Esophagus squamous epithelium (tissue), 5 donors: ENCODE measurements around the gene CACNB4. TPM values are rescaled to one million over a fixed set of nuclear protein-coding genes. Genes with fewer than 3 reads are reported as not detected.

Experiments used
- DNase-seq: peaks from one replicate; lab custom pipeline; 2025; lab: John Stamatoyannopoulos, UW
- H3K27ac ChIP-seq, 4 donors: fragments of 200-600 bp; sonication (generic); one replicate each; pipeline ENCODE4 v1.5.1; 2016 to 2019; ENCODE audit warnings: mild to moderate bottlenecking in 1 of 4
- H3K27me3 ChIP-seq, 4 donors: fragments of 200-600 bp; sonication (generic); 1 replicate in 3 of 4; 2 replicates in 1 of 4; pipeline versions ENCODE4 v1.5.1 to v1.6.0; 2017 to 2021; ENCODE audit warnings: antibody characterized with exemption in 1 of 4
- H3K36me3 ChIP-seq, 3 donors: fragments of 200-600 bp; sonication (generic); one replicate each; pipeline ENCODE4 v1.5.1; 2016 to 2019
- H3K4me1 ChIP-seq, 3 donors: fragments of 200-600 bp; sonication (generic); one replicate each; pipeline ENCODE4 v1.5.1; 2017 to 2019
- H3K4me3 ChIP-seq, 4 donors: fragments of 200-600 bp; sonication (generic); 1 replicate in 3 of 4; 2 replicates in 1 of 4; pipeline ENCODE4 v1.5.1; 2016 to 2019; ENCODE audit warnings: mild to moderate bottlenecking in 2 of 4, moderate library complexity in 1 of 4
- H3K9me3 ChIP-seq, 3 donors: fragments of 200-600 bp; sonication (generic); one replicate each; pipeline ENCODE4 v1.5.1; 2016 to 2019
- POLR2A ChIP-seq, 4 donors: fragments of 450-650 bp; IDR thresholded peaks; one replicate each; pipeline ENCODE4 v1.6.1; 2017; ENCODE audit warnings: antibody characterized with exemption in 4 of 4, mild to moderate bottlenecking in 4 of 4, moderate library complexity in 3 of 4
- WGBS, 2 donors: methylation state at CpG; one replicate each; pipeline ENCODE4 v1.1.5; 2018; 5-methylcytosine and 5-hydroxymethylcytosine counted together
- intact Hi-C: fragments of 100-400 bp; cut with DNase I; formaldehyde crosslinking; loops from one replicate; pipeline ENCODE4 v1.15.0; 2022
- total RNA-seq, 4 donors: library from RNA; depleted of rRNA; stranded (reverse); fragments of >200 nt; gene quantifications; one replicate each; pipeline ENCODE4 v1.1.0, GENCODE V29; 2016
- TF ChIP-seq, protein P1 (sequence below), 6 experiments: fragments of 450-650 bp in 4 of 6; fragments of 200-600 bp in 2 of 6; sonication (generic) in 2 of 6; IDR thresholded peaks; one replicate each; pipeline ENCODE4 v1.5.1; 2016 to 2019; ENCODE audit warnings: antibody characterized with exemption in 6 of 6, mild to moderate bottlenecking in 4 of 6, moderate library complexity in 4 of 6
- donor health status: DM: yes; HTN: yes; CAD: no.

Gene CACNB4
- total RNA-seq, 4 donors from 2014 or later, result 6.1 to 11.1 (median 7.2) TPM

DNA sequence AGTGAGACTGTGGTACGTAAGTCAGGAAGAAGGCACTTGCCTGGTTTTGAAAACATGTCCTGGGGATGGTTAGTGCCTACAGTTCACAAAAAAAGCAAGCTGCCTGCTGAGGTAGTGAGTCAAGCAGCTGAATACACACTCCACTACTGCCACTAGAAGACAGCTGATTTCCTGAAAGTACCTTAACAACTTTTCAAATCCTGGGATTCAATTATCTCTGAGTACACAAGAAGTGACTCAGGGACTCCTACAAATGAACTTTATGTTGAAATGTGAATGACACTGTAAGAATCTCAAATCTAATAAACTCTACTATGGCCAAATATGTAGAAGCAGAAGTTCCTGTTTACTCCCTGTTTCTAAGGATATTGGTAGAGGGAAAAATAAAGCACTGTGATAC is 212.6 kb downstream of the CACNB4 start:
- intact Hi-C loops, result no loop called here
- WGBS, 2 donors, result 42 to 71% methylated on average over 1 of the region's 1 CpG
- Histone ChIP-seq H3K36me3 (peaks cover 0 to 5% (median 0%) of the 10 kb centered on the region in 3 donors), H3K27me3 (no peaks in the 10 kb centered on the region), H3K27ac (peak overlapping the region in 2 of 4 donors; percentile 12 to 39), H3K4me3 (no peak overlapping the region), H3K4me1 (peaks cover 0 to 15% (median 6%) of the 10 kb centered on the region in 3 donors), H3K9me3 (no peaks in the 10 kb centered on the region)
- TF ChIP-seq, protein P1, sequence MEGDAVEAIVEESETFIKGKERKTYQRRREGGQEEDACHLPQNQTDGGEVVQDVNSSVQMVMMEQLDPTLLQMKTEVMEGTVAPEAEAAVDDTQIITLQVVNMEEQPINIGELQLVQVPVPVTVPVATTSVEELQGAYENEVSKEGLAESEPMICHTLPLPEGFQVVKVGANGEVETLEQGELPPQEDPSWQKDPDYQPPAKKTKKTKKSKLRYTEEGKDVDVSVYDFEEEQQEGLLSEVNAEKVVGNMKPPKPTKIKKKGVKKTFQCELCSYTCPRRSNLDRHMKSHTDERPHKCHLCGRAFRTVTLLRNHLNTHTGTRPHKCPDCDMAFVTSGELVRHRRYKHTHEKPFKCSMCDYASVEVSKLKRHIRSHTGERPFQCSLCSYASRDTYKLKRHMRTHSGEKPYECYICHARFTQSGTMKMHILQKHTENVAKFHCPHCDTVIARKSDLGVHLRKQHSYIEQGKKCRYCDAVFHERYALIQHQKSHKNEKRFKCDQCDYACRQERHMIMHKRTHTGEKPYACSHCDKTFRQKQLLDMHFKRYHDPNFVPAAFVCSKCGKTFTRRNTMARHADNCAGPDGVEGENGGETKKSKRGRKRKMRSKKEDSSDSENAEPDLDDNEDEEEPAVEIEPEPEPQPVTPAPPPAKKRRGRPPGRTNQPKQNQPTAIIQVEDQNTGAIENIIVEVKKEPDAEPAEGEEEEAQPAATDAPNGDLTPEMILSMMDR (IDR thresholded peaks at IDR 0.05), result no peak
- no peak for DNase-seq

DNA sequence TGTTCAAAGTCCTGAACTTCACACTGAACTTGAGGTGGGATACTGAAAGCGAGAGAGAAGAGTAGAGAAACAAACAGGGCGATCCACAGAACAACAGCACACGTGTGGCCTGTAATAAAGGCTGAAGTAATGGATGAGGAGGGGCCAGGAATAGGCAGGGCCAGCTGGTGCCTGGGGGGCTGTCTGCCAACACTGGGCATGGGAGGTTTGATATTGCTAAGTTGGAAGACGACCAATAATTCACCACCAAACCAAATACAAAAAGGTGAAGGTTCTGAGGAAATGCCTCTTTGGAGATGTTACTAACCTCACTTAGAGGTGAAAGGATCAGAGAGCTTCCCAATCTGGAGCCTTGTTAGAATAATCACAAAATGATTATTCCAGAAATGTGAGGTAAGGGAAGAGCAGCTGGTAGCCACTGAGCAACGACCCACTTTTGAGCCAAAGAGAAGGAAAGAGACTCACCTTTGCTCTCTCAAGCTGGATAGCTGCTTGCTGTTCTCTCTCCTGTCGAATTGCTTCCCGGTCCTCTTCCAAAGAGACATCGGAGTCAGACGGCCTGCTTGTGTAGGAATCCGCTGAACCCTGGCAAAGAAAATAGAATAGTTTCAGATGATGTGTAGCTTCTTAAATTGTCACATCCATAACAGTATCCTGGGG is 215.9 kb downstream of the CACNB4 start:
- no peak for TF ChIP-seq POLR2A (IDR thresholded peaks at IDR 0.05)
- TF ChIP-seq, protein P1 (IDR thresholded peaks at IDR 0.05), result no peak
- 90 to 91% methylated on average over 8 to 10 of the region's 10 CpGs for WGBS, 2 donors
- Histone ChIP-seq H3K4me1 (peaks cover 0 to 23% (median 9%) of the 10 kb centered on the region in 3 donors), H3K27me3 (no peaks in the 10 kb centered on the region), H3K27ac (no peak overlapping the region), H3K4me3 (no peak overlapping the region), H3K36me3 (peaks cover 0 to 5% (median 0%) of the 10 kb centered on the region in 3 donors), H3K9me3 (no peaks in the 10 kb centered on the region)
- DNase-seq, result no peak
- intact Hi-C loops, result no loop called here

DNA sequence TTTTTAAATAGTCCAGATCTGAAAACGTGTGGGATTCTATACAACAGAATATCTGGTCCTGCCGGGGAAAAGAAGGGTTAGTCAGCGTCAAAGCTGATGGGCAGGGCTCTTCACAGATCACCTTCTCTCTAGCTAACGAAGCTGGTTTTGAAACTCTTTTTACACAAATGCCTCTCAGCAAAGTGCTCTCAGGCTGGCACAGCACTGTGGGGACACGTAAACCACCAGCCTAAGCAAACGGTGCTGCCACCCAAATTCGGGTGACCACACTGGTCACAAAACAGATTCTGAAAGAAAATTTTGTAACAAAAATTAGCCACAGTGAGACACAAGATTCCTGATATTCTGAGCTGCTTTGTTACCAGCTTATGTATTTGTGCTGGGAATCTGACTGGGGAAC is 217.5 kb downstream of the CACNB4 start:
- Histone ChIP-seq H3K4me1 (peaks cover 0 to 18% (median 6%) of the 10 kb centered on the region in 3 donors), H3K4me3 (no peak overlapping the region), H3K36me3 (peaks cover 0 to 5% (median 0%) of the 10 kb centered on the region in 3 donors), H3K9me3 (no peaks in the 10 kb centered on the region), H3K27me3 (no peaks in the 10 kb centered on the region), H3K27ac (no peak overlapping the region)
- 73 to 85% methylated on average over 7 of the region's 7 CpGs for WGBS, 2 donors
- no peak for DNase-seq
- TF ChIP-seq, protein P1 (IDR thresholded peaks at IDR 0.05), result no peak
- no peak for TF ChIP-seq POLR2A (IDR thresholded peaks at IDR 0.05)
- intact Hi-C loops, result no loop called here

DNA sequence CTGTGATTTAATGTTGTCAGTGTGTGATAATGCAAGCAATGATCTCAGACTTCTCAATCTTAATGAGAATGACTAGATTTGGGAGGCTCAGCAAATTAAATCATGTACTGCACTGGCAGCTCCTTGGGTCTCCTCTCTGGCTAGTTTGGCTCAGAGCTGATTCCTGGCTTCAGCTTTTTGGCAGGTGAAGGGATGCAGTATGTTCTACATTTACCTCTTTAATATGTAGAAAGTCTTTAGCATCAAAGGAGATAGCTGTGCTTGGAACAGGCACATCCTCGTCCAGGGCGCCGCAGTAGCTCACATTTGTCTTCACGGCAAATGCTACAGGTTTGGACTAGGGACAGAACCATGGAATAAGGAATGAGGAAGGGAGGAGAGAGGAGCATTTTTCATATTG is 218.3 kb downstream of the CACNB4 start:
- Histone ChIP-seq H3K4me1 (peaks cover 0 to 11% (median 6%) of the 10 kb centered on the region in 3 donors), H3K4me3 (no peak overlapping the region), H3K36me3 (peaks cover 0 to 5% (median 0%) of the 10 kb centered on the region in 3 donors), H3K27ac (no peak overlapping the region), H3K27me3 (no peaks in the 10 kb centered on the region), H3K9me3 (no peaks in the 10 kb centered on the region)
- 95 to 96% methylated on average over 4 of the region's 4 CpGs for WGBS, 2 donors
- intact Hi-C loops, result no loop called here
- no peak for DNase-seq
- no peak for TF ChIP-seq POLR2A (IDR thresholded peaks at IDR 0.05)
- TF ChIP-seq, protein P1 (IDR thresholded peaks at IDR 0.05), result no peak

DNA sequence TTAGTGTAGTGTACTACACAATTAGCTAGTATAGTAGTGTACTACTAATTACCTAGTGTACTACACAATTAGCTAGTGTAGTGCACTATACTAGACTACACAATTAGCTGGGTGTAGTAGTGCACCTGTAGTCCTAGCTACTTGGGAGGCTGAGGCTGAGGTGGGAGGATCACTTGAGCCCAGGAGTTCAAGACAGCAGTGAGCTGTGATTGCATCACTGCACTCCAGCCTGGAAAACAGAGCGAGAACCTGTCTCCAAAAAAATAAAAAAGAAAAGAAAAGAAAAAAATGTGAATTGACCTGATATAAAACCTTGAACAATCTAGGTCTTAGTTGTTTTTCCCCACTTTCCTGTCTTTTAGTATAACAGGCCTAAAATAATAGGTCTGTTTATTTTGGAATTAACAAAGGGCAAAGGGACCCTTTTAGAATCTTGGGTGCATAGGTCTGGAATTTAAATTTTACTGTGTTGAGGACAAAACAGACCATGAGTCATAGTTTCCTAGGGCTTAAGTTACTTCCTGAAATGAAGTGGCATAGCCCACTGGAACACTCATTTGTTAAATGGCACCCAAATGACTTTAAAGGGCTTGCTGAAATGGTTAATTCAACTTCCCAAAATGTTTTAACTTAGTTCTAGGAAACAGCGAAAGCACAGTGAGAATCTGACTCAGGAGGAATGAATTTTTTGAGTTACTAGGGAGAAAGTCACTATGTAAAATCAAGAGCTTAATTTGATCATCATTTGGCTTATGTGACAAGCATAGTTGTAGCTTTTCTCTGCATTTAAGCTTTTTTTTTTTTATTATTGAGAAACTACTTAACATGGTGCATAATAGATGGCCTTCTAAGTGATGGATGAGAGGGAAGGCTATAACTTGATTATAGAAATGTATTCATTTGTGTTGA is 219.9 kb downstream of the CACNB4 start:
- peaks cover 0 to 11% (median 6%) of the 10 kb centered on the region in 3 donors for H3K4me1 ChIP-seq
- no peaks in the 10 kb centered on the region for H3K27me3 ChIP-seq
- DNase-seq, result no peak
- H3K4me3 ChIP-seq, result no peak overlapping the region
- H3K9me3 ChIP-seq, result no peaks in the 10 kb centered on the region
- TF ChIP-seq, protein P1 (IDR thresholded peaks at IDR 0.05), result no peak
- no peak for TF ChIP-seq POLR2A (IDR thresholded peaks at IDR 0.05)
- 58 to 63% methylated on average over 2 of the region's 2 CpGs for WGBS, 2 donors
- intact Hi-C loops, result no loop called here
- peaks cover 0 to 5% (median 0%) of the 10 kb centered on the region in 3 donors for H3K36me3 ChIP-seq
- no peak overlapping the region for H3K27ac ChIP-seq
